HG02678 (cell line): Measurements from ENCODE around the gene VPS37B.

Experiments used
- ATAC-seq: cut with Tn5 transposase; IDR thresholded peaks from one replicate; pipeline ENCODE4 v1.9.1; 2021; ENCODE audit warnings: mild to moderate bottlenecking, moderate library complexity; ENCODE audit not compliant: unreplicated experiment

VPS37B gene

DNA sequence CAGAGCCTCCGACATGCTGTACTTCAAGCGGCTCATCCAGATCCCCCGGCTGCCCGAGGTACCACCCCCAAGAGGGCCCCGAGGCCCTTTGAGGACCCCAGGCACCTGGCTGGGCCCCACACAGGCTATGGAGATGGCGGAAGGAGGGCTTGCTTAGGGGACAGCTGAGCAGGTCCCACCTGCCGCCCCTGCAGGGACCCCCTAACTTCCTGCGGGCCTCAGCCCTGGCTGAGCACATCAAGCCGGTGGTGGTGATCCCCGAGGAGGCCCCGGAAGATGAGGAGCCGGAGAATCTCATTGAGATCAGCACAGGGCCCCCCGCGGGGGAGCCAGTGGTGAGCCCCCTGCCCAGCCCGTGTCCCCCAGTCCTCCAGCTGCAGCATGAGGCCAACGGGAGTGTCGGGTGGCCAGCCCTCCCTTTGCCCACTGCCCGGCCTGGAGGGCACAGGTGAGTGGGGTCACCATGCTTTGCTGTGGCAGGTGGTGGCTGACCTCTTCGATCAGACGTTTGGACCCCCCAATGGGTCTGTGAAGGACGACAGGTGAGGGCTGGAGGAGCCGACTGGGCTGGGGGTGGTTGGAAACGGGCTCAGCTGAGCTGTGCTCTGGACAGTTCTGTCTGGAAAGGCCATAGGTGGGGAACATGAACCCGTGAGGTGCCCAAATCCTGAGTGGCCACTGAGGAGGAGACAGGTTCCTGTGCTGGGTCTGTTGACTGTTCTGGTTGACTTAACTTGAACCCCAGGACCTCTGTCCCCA lies 40.7 kb downstream of the VPS37B start:
- ATAC-seq, result no peak

- no peak for ATAC-seq
These were observed 41.4 kb downstream of the VPS37B start for GRCh38 chr12:122854554-122854953.

GRCh38 chr12:122853582-122854245 lies 42.2 kb downstream of the VPS37B start:
- ATAC-seq, result no peak

- ATAC-seq, result no peak
These were observed 43.3 kb downstream of the VPS37B start for GRCh38 chr12:122852336-122853275.

GRCh38 chr12:122851820-122852219 lies 44.1 kb downstream of the VPS37B start:
- ATAC-seq, result no peak

DNA sequence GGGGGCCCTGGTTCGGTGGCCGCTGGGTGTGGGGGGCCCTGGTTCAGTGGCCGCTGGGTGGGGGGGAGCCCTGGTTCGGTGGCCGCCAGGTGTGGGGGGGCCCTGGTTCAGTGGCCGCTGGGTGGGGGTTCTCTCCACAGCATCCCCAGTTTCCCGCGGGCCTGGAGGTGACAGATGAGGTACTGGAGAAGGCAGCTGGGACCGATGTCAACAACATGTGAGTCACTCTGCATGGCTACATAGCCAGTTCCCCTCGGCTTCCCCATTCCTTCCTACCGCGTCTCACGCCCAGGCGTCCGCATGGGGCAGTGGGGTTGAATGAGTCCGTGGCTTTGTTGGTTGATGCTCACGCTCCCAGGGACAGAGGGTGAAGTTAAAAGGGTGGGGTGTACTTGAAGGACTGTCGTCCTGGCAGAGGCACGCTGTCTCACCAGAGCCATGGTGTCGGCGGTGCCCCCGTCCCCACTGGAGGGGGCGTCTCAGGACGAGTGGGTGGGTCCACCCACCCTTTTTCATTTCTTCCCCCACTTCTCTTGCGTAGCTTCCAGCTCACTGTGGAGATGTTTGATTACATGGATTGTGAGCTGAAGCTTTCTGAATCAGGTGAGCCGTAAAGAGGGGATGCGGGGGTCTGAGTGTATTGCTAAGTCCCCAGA lies 45.1 kb downstream of the VPS37B start:
- no peak for ATAC-seq

DNA sequence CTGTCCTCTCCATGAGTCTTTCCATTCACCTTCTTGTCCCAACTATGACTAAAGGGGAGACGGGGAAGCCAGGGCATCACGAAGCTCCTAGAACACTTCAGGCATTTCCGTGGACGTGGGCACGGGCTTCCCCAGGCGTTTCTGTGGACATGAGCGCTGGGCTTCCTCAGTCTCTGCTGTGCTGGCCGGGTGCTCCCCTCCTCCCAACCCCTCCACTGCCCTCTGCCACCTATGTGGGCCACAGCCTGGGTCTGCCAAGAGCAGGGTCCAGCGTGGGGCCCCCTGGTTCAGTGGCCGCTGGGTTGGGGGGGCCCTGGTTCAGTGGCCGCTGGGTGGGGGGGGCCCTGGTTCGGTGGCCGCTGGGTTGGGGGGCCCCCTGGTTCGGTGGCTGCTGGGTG lies 45.9 kb downstream of the VPS37B start:
- no peak for ATAC-seq

- ATAC-seq, result no peak
These were observed 46.4 kb downstream of the VPS37B start for GRCh38 chr12:122849352-122850047.

GRCh38 chr12:122848471-122849351 lies 47.2 kb downstream of the VPS37B start:
- no peak for ATAC-seq

GRCh38 chr12:122847921-122848421 lies 48.0 kb downstream of the VPS37B start:
- no peak for ATAC-seq

- ATAC-seq, result no peak
These were observed 48.4 kb downstream of the VPS37B start for GRCh38 chr12:122847516-122847836.

- no peak for ATAC-seq
These were observed 49.1 kb downstream of the VPS37B start for GRCh38 chr12:122846622-122847515.

- no peak for ATAC-seq
These were observed 49.9 kb downstream of the VPS37B start for GRCh38 chr12:122845865-122846621.

DNA sequence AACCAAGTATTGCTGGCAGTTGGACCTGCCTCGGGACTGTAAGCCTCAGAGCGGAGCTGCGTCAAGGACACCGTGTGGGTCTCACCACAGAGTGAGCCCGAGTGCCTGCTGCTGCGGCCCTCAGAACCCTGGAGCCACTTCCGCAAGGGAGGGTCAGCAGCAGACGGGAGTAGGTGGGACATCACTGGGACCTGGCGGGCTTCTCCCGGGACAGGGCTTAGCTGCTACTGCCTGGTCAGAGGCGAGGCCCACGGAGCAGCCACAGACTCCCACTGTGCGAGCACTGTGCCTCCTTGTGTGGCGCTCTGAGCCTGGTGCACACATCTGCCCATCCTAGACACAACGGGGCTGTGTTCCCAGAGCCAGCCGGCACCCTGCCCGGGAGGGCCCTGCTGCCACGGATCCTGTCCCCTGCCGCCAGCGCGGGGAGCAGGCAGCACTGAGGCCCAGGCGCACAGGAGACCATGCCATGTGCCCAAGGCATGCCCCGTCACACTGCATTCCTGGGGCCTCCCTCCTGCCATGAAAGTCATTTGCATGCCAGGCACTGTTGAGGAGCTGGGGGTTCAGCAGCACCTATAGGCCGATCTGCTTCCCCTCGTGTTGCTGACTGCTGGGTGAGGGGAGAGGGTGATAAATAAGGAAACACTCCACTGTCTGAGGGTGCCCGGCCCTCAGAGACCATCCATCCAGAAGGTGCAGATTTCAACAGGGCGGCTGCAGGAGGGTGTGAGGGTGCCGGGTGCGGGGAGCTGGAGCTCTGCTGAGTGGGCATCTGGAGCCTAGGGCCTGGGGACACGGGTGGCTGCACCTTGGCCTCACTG lies 50.7 kb downstream of the VPS37B start:
- no peak for ATAC-seq

DNA sequence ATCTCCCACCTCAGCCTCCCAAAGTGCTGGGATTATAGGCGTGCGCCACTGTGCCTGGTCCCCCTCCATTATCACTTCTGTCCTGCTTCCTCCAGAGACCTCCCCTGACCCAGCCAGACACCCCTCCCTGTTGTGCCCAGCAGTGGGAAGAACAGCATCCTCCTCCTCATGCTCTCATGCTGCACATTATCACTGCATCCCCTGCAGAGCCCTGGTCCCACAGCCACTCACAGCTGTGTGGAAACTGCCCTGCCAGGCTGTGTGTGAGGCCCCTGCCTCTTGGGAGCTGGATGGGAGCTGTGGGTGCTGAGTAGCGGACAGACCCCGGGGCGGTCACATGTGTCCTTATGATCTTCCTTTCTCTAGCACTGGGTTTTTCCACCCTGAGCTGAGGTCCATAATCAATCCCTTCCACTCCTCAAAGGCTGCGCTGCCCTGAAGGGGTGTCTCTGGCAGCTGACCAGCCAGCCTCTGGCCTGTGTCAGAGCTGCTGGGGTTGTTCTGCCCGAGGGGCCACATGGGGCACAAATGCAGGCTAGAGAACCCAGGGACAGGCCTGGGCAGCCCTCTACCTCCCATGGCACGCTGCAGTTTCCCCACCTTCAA lies 51.5 kb downstream of the VPS37B start:
- no peak for ATAC-seq

DNA sequence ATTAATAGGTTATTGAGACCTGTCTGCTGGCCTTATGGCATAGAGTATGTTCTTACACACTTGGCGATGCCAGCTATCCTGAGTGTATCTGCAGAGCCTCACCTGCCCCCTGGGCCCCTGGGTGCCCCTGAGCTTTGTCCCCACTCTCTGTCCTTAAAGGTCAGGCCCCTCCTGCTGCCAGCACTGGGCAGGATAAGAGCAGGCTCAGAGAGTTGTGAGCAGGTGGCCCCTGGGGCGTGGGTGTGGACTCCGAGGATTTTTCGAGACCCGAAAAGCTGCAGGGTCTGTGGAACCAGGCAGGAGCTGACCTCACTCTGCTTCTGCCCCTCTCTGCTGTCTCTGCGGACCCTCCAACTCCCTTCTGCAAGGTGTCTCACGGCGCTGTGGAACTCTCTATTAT lies 52.5 kb downstream of the VPS37B start:
- no peak for ATAC-seq
